Urothelium cell line (cell line): ENCODE measurements around the gene SIT1.
"Not testable (repeated sequence)": the region's sequence is repeated elsewhere in the genome, so short reads cannot be mapped to it uniquely, and the experiment has no call there.

Source experiments
- DNase-seq: peaks from one replicate; pipeline ENCODE4 v3.0.0; 2011; ENCODE audit warnings: low spot score, mixed read lengths
- FAIRE-seq: peaks from 2 replicates; lab custom pipeline; 2011; peaks lifted over from hg19 to GRCh38; lab: Jason Lieb, UNC

Gene SIT1

DNA sequence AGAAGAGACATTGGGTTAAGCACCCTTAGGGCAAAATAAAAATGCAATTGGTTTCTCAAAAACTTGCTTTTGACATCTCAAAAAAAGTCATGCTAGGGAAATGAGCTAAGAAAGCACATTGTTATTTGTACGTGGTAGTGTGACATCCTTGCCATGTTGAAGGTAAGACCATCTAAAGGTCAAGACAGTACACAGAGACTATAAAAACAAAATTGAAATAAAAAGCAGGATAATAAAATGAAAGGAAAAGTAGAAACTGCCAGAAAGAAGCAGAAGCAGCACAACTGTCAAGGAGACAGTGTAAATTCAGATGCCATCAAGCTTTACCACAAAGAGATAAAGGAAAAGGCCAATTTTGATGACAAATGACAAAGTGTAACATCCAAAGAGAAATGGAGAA lies 11.5 kb downstream of the SIT1 start:
- not testable (repeated sequence) for DNase-seq, FAIRE-seq

DNA sequence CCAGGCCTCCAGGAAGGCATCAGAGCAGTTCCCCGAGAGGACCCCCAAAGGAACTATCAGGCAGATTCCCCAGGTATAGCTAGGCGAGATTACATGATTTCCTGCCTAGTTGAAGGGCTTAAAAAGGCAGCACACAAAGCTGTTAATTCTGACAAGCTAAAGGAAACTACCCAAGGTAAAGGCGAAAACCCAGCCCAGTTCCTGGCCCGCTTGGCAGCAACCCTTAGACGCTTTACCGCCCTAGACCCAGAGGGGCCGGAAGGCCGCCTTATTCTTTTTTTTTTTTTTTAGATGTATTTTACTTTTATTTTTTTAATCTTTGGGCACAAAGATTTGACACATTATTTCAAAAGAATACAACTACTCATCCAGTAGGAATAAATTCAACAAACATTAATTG lies 12.0 kb downstream of the SIT1 start:
- DNase-seq, FAIRE-seq: not testable (repeated sequence)

DNA sequence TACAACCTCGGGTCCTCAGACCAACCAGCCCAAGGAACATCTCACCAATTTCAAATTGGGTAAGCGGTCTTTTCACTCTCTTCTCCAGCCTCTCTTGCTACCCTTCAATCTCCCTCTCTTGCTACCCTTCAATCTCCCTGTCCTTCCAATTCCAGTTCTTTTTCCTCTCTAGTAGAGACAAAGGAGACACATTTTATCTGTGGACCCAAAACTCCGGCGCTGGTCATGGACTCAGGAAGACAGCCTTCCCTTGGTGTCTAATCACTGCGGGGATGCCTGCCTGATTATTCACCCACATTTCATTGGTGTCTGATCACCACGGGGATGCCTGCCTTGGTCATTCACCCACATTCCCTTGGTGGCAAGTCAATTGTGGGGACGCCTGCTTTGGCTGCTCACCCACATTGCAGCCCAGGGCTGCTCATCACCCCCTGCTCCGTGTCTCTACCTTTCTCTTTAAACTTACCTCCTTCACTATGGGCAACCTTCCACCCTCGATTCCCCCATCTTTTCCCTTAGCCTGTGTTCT lies 13.2 kb downstream of the SIT1 start:
- not testable (repeated sequence) for DNase-seq, FAIRE-seq

DNA sequence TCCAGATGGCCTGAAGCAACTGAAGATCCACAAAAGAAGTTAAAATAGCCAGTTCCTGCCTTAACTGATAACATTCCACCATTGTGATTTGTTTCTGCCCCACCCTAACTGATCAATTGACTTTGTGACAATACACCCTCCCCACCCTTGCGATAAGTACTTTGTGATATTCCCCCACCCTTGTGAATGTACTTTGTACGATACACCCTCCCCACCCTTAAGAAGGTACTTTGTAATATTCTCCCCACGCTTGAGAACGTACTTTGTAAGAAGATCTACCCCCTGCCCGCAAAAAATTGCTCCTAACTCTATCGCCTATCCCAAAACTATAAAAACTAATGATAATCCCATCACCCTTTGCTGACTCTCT lies 13.9 kb downstream of the SIT1 start:
- FAIRE-seq, DNase-seq: not testable (repeated sequence)

DNA sequence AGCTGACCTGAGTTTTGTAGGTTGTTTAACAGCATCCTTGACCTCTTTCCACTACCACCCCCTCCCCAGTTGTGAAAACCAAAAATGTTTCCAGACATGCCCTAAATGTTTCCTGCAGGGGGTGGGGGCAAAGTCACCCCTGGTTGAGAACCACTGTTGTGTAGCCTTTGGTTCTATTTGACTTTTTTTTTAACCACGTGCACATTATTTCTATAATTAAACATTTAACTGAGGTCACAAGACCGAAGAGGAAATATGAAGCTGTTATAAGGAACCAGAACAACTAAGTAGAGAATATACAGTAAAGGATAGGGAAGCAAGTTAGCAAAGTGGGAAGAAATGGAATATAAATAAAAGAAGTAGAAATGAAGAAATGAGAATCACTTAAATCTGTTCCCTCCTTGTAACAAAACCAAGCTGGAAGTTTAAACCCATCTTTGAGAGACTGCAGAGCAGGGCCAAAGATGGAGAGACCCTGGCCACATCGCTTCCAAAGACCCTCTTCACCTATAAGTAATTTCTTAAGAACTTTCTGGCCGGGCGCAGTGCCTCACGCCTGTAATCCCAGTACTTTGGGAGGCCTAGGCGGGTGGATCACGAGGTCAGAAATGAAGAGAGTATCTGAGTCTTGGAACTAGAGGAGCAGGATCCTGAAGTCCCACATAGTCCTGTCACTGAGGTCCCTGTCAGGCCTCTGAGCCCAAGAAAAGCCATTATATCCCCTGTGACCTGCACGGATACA lies 14.4 kb downstream of the SIT1 start:
- DNase-seq (no peak), FAIRE-seq (no peak)

DNA sequence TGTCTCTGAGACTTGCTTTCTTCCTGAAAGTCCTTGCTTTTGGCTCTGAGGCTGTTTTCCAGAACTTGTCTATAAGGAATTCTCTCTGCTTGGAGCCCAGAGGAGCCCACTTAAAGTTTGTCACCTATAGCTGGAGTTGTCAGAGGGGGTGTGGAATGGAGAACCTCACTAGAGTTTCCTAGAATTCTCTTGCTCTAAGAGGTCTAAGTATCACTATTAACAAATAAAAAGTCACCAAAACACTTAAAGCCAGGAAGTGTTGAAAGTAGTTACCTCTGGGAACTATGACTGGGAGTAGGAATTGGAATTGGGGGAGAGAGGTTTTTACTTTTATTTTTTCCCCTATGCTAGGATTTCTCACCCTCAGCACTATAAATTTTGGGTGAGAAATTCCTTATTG lies 15.0 kb downstream of the SIT1 start:
- no peak for FAIRE-seq

DNA sequence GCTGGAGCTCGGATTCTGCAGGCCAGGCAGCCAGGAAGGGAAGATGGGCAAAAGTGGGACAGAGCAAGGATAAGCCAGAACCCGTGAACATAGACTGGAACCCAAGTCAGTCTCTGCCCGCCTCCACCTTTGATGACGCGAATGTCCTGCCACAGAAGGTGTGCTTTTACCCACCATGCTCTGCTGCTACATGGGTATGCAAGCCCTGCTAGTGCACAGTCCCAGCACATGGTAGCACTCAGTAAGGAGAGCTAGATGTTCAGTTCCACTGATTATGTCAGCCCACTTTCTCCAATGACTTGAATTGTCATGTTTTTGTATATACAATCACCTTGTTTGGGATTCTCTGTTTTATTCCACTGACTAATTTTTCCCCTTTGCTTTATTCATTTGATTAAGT lies 21.1 kb downstream of the SIT1 start:
- DNase-seq: no peak
- FAIRE-seq: no peak

More for the DNA sequence above, 15.0 kb downstream of the SIT1 start:
- no peak for DNase-seq

DNA sequence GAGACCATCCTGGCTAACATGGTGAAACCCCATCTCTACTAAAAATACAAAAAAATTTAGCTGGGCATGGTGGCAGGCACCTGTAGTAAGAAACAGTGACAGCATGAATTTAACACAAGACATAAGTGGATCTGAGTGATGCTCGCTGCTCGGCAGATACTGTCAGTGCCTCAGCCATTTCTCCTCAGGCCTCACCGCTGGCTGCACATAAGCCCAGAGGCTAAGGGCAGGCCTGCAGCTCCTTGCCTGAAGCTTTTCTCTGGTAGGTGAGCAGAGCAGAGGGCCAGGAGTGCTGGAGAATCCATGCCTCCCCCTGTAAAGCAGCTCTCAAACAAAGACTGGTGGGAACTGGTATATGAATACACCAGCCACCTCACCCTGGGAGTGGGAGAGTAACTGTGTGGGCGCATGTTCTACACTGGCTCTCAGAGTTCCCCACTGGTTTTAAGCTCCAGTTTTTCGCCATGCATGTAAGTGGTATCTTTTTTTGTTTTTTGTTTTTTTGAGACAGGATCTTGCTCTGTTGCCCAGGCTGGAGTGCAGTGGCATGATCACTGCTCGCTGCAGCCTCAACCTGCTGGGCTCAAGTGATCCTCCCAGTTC lies 22.2 kb downstream of the SIT1 start:
- no peak for FAIRE-seq
- no peak for DNase-seq

DNA sequence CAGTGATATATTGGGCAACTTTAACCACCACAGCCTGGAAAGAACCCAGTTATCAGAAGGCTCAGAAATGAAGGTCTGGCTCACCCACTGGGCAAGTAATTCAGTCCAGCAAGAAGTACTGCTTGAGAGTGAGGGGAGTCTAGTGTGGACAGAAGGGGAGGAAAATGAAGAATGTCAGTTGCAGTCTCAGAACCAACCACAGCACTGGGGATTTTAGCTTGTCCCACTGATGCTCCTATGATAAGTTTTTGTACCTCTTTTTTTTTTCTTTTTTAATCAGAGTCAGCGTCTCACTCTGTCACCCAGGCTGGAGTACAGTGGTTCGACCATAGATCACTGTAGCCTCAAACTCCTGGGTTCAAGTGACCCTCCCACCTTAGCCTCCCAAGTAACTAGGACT lies 23.2 kb downstream of the SIT1 start:
- FAIRE-seq (no peak), DNase-seq (no peak)

DNA sequence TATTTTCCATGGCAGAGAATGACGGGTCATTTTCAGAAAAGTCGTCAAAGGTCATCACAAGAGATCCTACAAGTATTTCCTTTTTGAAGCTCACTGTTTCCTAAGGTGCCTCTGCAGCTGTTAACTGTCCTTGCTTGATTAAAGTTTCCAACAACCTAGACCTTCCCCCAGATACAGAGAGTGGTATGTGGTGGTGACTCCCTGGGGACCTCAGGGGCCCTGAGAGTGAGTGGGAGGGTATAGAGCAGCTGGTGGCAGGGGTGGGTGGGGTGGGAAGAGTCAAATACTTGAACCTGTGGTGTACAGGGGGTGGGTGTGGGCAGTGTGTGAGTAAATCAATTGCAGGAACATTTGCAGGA lies 31.0 kb downstream of the SIT1 start:
- DNase-seq: no peak
- FAIRE-seq: no peak

DNA sequence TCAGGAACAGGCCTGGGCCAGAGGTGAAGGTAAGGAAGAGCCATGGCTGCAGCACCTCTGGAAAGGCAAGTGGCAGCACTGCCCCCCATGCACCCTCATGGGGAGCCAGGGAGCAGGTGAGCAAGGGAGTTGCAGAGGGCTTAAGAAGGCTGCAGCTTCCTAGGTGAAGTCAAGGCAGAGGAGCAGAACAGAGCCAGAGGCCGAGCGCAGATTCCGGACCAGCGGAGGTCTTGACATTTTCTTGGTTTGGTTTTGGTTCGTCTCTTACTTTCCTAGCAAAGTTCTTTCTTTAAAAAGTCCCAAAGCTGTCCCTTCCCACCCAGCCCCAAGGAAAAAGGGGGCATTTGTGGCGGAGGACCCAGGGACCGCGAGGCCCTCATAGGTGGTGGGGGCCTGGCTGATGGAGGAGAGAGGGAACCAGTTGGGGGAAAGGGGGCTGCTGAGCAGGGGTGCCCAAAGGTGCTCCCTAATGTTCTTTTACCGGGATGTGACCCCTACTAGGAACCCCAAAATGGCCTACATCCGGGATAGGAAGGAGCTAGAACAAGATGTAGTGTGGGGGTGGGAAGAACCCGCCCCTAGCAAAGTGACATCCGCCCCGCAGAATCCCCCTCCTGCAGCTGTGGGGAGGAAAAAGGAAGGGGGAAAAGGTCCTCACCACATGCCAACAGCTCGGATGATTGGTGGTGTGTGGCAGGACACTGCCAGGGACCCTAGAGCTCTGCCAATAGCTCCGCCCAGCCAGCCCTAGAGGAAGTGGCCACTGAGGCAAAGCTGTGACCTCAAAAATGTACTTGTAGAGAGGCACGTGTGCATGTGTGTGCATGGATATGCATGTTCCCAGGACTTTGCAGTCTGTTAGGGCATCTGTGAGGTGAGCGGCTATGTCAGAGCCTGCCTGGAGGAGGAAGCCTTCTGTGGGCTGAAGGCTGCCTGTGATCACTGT lies 31.6 kb downstream of the SIT1 start:
- FAIRE-seq (no peak), DNase-seq (no peak)

DNA sequence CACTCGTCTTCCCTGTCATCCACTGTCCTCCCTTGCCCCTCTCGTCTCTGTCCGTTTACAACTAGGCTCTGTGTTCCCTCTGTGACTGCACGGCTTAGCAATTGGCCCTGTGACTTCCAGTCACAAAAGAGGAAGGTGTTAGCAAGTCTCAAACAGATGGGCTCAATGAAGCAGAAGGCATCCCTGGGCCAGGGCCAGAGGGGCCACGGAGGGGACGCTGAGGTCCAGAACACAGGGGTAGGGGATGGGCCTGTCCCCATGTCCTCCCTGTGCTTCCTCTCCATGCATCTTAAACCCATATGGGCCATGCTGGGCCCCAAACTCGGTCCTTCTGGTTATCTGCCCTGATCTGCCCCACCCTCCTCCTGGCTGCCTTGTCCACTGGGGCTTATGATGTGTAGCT lies 32.4 kb downstream of the SIT1 start, which contains the start of gene CD72:
Gene CD72 (minus strand): TSS at position 89 of the 403 bp plus-strand sequence. CDS start 110 bp downstream, outside the sequence.
- FAIRE-seq (no peak), DNase-seq (no peak)

DNA sequence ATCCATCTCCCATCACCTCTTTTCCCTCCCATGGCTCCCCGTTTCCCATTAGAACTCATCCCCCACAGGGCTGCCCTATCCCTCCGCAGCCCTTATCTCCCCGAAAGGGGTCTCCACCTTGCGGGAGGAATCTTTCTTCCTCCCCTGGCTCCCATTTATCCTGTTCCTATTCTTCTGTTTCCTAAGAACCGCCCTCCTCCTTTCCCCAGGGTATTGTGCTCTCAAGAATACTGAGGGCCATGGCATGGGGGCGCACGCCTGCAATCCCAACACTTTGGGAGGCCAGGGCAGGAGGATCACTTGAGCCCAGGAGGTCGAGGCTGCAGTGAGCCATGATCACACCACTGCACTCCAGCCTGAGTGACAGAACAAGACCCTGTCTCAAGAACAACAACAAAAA lies 33.2 kb downstream of the SIT1 start:
- DNase-seq (no peak), FAIRE-seq (no peak)

DNA sequence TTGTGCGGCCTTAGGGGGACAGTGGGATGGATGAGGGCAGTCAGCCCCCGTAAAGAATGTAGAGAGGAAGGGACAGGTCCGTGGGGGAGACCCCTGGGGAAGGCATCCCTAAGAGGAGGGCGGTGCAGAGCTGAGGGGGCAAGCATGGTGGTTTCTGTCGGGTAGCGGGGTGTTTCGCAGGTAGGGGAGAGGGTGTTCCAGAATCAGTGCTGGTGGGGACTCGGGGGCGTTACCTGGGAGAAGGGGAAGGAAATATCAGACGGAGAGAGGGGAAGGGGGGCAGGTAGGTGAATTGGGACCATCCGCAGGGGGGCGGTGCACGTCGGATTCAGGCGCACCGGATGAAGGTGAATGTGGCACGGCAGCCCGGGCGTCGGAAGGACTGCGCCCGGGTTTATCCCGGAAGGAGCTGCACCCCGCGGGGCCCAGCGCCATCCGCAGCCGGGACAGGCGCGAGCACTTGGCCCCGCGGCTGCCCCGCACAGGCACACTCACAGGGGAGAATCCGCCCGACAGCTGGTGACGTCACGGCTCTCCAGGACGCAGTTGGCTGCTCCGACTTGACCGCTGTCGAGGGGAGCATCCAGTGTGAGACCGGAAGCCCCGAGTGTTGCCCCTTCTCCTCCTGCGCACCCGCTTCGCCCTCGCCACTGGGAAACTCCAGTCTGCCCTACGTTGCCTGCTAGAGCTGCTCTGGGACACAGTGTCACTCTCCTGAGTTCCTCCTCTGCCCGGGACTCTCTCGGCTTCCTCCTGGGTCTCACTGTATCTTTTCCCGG lies 33.9 kb downstream of the SIT1 start:
- no peak for FAIRE-seq
- no peak for DNase-seq

DNA sequence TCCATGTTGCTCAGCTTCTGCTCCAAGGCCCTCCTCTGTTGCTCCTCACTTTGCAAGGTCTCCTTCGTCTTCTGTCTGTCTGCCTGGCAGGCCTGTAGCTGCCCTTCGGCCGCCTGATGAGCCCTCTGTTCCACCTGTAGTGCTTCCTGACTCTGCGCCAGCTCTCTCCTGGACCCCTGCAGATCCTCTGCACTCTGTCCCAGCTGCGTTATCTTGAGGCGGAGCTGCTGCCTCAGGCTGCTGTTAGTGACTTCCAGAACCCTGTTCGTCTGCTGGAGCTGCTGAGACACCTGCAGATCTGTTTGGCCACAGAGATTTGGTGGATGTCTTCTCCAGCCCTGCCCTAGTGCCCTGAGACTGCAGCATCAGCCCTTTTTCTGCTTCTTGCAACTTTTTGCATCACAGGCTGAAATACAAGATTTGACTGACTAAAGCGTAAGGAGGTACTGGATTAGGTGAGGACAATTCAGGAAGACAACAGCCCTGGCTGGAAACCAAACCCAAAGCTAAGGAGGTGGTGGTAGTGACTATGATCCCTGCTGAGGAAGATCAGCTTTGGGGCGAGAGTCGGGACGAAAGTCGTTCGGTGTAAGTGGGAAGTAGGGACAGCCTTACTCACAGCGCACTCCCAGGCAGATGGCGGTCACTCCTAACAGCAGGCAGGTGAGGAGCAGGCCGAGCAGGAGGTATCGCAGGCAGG lies 34.6 kb downstream of the SIT1 start:
- FAIRE-seq: no peak
- DNase-seq: no peak

DNA sequence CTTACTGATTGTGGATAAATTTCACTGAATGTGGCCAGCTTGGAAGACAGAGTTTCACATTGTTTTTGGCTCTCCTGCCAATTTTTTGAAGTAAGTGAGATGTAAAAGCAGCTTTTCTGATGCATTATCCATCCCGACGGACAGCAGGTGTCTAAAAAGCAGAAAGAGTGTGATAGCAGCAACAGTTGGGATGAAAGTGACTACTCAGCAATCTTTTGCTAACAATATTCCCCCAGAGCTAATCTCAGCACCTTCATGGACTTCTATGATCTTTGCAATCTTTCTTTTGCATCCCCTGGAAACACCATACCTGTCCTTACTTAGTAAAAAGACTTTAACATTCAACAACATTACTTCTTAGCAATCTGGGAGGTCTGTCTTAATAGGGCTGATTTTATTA lies 37.9 kb downstream of the SIT1 start:
- peak; percentile 44 for FAIRE-seq
- DNase-seq: no peak

DNA sequence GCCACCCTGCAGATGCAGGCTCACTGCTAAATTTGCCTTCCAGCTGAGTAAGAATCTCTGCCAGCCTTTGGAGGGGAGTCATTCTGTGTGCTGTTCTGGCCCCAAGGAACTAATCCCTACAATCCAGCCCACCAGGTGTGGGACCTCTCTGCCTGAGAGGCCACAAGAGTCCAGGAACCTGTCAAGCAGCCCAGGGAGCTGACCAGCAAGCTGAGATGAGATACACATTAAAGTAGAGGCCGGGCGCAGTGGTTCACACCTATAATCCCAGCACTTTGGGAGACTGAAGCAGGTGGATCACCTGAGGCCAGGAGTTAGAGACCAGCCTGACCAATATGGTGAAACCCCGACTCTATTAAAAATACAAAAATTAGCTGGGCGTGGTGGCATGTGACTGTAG lies 38.7 kb downstream of the SIT1 start:
- not testable (repeated sequence) for FAIRE-seq, DNase-seq

DNA sequence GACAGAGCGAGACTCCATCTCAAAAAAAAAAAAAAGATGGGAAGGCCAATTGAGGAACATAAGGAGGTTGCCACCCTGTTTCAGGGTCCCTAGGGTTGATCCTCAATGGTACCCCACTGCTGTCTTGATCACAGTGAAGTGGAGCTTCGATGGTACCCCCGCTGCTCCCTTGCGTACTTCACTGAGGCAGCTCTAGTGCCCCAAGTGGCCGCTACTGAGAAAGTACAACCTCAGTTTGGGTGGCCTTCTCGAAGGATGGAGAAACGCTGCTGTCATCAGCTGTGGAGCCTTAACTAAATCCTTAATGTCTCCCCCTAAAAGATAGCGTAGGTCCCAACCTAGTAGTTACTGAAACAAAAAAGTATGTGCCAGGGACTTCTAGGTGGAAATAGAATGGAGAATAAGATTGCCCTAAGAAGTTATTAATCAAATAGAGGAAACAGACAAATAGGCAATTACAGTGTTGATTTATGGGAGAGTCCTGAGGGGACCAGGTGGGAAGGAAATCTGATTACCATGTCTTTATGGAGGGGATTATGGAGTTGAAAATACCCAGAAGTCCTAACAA lies 39.4 kb downstream of the SIT1 start:
- peak; percentile 58 for DNase-seq
- FAIRE-seq: peak; percentile 44

DNA sequence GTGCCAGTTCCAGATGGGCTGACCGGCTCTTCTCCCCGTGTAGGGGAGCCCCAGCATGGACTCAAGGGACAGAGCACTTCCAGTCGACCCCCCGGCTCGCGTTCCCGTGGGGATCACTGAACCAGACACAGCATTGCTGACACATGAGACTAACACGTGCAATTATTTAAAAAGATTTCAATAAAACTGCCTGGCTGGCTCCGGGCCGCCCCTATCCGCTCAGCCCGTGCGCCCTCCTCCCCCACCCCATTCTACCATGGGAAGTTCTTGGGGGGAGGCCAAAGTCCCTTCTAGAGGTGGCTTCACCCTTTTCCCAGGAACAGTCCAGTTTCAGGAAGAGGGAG lies 40.9 kb downstream of the SIT1 start:
- FAIRE-seq: no peak

More for the DNA sequence above, 40.9 kb downstream of the SIT1 start:
- DNase-seq: no peak
